Left renal cortex interstitium (tissue), 4 donors: ENCODE data around the gene LRRC37A. TPM values are rescaled to one million over a fixed set of nuclear protein-coding genes. Genes with fewer than 3 reads are reported as not detected.
A peak's percentile ranks its signal among the peaks of the same experiment; 100 is the strongest.
"Not testable (repeated sequence)": the region's sequence is repeated elsewhere in the genome, so short reads cannot be mapped to it uniquely, and the experiment has no call there.

Experiments
- DNase-seq, 4 donors: peaks; one replicate each; pipeline ENCODE4 v3.0.0-alpha.2; 2013; ENCODE audit warnings: low read depth in 4 of 4, low spot score in 2 of 4, missing footprints in 1 of 4
- polyA plus RNA-seq, 4 donors: library from polyadenylated mRNA; unstranded; fragments of 120-200 nt; gene quantifications; one replicate each; pipeline ENCODE4 v1.2.1, GENCODE V29; 2013; ENCODE audit not compliant: insufficient read length in 4 of 4

The LRRC37A gene
- polyA plus RNA-seq, 4 donors: 2.0 to 7.8 (median 4.4) TPM

DNA sequence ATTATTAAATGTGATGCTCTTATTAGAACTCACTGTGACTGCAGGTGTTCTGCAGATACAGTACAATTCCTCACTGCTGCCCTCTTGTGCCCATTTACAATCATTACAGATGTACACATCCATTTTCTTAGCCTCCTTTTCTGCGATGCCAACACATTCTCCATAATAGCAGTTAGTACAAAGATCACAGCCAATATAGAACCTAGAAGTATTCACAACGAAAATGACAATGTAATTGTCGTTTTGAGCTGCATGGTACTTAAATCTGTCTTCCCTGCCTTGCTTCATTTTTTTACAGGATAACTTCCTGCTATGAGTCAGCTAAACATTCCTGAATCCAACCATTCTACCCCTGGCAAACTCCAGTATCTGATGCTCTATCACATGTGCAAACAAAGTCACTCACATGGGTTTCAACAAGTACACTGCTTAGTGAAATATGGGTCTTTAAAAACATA lies 8.1 kb upstream of the LRRC37A start:
- DNase-seq: peak in 2 of 4 donors; percentile 15 to 43

DNA sequence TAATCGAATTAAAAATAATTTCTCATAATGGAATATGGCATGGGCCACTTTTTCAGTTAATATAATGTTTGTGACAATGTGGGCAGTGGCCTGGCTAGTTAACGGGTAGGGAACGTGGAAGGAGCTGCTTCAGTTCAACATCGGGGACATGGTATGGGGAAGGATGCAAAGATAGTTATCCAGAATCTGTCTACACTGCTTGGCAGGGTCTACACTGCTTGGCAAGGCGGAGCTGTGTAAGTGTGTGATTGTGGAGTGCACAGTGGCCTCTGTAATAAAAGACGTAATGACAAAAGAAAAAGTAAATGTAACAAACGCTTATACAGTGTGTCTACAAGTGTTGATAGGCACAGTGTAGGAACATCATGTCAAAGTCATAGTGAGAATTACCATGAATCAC lies 7.3 kb upstream of the LRRC37A start:
- not testable (repeated sequence) for DNase-seq

DNA sequence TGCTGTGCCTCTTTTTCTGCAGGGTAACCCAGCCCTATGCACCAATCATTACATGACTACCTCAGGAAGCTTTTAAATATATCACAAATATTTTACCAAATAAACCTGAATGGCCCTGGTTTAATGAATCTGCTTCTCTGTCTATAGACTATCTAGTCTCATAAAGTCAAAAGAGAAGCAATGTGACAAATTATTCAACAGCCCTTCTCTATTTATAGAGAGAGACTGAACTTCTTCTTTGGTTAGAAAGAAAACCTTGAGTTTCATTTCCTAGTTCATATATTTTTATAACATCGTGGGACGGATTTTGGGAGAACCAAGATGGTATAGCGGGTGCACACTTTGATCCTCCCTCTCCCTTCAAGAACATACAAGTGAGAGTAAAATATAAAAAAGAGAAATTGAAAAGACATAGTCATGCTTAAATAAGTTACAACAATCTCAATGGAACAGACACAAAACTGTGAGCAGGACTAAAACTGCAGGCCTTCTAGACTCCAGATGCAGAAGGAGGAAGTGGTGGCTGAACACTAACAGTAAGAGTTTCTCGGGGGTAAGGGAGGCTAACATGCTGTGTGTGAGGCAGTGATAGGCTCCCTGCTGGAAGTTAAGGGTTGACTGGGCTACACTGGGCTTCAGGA lies 3.9 kb upstream of the LRRC37A start:
- not testable (repeated sequence) for DNase-seq

DNA sequence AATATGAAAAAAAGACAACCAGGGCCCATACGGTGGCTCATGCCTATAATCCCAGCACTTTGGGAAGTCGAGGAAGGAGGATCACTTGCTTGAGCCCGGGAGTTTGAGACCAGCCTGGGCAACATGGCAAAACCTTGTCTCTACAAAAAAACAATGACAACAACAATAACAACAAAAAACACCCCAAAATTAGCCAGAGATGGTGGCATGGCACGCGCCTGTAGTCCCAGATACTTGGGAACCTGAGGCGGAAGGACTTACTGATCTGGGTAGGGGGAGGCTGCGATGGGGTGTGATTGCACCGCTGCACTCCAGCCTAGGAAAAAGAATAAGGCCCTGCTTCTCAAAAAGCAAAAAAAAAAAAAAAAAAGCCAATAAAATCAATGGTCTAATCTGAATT lies 3.3 kb upstream of the LRRC37A start:
- not testable (repeated sequence) for DNase-seq

DNA sequence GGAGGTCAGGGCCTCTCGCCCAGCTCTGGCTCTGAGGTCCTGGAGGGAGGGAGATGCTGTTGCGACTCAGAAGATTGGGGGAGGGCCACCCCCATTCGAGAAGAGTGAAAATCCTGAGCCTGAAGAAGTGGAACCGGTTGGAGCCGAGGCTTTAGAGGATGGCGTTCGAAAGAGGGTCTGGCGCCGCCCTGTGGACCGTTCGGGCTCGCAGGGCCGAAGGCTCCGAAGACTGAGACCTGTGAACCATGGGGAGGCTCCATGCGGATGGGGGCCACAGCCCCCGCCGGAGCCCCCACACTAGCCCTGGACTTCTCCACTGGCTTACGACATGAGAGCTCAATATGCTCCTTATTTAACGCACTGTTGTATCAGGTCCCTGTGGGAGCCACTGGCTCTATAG lies 46.3 kb downstream of the LRRC37A start:
- DNase-seq: not testable (repeated sequence)

DNA sequence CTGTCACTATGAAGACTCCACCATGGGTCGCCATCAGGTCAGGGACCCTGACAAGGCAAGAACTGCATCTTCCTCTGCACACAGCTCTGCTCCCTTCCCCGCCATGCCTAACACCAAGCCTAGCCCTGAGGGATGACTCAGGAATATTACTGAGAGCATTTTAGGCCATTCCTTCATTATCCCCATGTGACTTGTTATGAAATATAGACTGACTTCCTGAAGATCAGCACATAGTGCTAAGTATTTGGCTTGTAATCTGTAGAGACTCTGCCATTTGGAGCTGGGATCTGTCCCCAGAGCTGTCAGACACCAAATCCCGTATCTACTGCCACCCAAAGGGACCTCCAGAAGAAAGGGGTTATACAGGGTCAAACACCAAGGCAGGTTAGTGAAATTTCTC lies 47.2 kb downstream of the LRRC37A start:
- DNase-seq: not testable (repeated sequence)

DNA sequence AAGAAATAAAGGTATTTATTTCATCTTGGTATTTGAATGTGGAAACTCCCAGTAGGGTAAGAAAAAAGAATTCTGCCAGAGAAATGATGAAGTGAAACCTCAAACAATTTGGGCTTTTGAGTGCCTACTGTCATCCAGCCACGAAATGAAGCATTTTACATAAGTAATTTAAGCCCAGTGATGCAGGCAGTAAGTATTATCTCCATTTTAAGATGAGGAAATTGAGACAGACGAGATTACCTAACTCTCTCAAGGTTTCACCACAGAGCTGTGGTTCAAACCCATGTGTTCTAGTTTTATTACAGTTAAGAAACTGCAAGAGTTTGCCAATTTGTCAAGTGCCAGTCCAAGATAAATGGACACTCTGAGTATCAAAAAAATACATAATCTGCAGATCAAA lies 53.4 kb downstream of the LRRC37A start:
- not testable (repeated sequence) for DNase-seq

DNA sequence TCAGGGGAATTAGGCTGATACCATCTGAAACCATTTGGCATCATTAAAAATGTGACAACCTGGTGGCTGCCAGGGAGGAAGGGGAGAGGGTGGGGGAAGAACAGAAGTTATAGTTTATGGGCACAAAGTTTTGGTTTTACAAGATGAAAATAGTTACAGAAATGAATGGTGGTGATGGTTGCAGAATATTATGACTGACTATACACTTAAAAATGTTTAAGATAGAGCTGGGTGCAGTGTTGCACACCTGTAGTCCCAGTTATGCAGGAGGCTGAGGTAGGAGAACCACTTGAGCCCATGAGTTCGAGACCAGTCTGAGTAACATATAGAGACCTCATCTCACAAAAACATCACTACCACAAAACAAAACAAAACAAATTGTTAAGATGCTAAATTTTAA lies 54.1 kb downstream of the LRRC37A start:
- DNase-seq: not testable (repeated sequence)

DNA sequence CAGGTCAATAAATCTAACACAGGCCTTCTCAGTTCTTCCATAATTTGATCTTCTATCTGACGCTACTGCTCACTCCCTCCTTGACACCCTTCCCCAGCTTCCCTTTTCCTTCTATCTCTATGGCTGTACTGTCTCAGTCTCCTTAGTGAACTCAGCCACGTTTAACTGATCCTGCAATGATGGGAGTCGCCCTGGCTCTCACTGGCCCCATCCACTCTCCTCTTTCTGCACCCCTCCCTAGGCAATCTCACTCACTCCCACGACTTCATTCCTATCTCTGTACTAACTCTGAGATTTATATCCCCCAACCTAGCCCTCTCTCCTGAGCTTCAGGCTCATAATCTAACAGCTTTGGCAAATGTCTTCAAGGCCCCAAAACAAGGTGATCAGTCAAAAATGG lies 58.9 kb downstream of the LRRC37A start:
- not testable (repeated sequence) for DNase-seq

DNA sequence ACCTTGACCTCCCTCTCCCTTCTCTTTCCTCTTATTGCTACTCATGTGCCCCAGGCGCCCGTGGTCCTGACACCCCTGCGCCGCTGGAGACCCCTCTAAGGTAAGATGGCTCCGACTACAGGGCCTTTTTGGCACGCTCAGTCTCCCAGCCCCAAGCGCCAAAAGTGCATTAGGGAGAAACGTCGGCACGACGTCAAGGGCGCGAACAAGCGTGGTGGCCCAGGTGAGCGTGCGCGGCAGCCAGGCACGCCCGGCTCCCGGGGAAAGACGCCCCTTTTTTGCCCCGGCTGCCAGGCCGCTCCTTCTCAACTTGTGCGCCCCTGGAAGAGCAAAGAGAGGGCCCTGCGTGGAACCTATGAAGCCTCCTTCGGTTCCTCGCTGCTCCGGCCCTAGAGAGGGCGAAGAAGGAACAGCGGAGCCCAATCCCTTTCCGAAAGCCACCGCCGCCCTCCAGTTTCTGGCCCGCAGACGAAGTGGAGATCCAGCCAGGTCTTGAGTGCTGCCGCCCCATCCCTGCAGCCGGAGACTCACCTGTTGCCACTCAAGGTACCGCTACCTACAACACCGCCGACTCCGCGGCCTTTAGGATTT lies 66.3 kb downstream of the LRRC37A start:
- not testable (repeated sequence) for DNase-seq

DNA sequence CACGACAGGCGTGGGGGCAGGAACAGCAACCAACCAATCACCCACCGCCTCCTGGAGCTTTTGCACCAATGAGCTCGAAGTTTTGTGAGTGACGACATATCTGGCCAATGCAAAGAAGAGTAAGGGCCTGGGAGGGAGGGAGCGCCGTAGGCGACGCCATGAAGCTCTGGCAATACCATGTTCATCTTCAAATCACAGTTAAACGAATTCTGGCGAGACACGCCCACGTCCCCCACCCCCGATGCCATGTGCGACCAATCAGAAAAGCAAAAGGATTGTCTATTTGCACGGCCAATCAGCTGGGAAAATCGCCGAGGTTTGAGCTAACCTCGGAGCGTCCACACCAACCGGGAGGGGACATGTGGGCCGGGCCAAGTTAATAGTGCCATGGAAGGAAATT lies 66.8 kb downstream of the LRRC37A start, which contains the start of gene ARL17B:
Gene ARL17B (minus strand): TSS at position 12 of the 400 bp plus-strand sequence. CDS start 3,369 bp downstream, outside the sequence.
- DNase-seq: not testable (repeated sequence)

DNA sequence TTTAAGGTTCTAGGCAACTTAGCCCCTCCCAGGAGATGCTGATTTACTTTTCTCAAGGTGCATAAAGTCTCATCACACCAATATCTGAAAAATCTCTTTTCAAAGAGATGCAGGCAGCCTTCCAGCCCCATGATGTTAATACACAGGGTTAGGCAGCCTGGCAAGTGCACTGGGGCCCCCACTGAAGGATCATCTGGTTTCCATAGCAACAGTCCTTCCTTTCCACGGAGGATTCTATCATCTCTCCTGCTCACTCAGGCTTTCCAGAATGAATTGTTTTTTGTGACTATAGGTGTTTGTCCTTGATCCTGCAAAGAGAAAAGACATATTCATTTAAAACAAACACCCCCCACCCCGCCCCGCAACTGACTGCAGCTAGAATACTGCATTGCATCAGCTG lies 72.6 kb downstream of the LRRC37A start:
- DNase-seq: not testable (repeated sequence)

DNA sequence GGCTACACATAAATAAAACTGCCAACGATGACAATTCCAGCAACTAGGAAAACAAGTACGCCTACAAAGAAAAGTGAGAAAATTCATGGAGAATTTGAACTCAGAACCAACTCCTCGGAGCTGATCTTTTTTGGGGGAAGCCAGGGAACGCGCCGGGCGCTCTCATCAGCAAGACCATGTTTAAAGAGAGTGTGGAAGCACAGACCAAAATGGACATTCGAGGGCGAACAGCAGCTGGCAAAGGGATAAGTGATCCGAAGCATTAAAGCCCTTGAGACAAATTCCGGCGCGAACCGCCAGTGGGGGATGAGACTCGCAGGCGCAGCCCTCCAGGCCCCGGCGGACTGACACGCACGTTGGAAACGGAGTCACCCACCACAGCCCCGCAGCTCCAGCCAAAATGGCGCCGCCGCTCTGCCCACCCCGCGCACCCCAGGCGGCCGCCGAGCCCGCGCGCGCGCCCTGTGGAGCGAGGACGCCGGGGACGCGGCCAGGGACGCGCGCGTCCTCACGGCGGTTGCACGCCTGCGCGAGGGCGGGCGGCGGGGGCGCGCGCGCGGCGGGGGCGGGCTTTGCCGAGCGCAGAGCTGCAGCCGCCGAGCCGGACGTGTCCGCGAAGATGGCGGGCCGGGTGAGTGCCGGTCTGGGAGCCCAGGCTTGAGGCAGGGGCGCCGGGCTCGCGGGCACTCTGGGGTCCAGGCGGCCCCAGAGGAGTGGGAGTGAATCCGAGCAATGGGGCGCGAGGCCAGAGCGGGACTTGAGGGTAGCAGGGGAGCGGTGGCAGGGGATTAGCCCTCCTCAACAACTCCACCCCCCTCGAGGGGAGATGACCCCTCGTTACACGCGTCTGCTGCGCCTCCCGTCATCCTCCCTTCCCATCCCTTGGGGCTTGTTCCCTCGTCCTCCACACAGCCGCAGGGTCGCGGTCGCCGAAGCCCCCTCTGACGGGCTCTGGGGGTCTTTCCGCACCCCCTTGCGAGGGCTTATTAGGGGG lies 77.6 kb downstream of the LRRC37A start:
- not testable (repeated sequence) for DNase-seq

DNA sequence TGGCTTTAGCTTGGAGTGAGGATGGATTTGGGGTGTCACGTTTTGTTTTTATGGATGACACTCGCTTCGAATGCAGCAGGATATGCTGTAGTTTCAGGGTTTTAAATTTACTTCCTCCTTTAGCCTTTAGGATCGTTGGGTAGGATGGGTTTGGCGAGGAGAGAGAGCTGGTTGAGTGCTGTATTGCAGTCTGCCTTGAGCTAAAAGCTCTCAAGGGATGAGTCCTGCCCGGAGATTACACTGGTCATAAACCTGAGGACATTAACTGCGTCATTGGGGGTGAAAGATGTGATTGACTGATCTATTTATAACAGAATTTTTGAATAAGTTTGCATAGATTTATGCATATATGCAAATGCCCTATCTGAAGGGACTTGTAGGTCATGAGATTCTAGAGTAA lies 78.5 kb downstream of the LRRC37A start:
- not testable (repeated sequence) for DNase-seq

DNA sequence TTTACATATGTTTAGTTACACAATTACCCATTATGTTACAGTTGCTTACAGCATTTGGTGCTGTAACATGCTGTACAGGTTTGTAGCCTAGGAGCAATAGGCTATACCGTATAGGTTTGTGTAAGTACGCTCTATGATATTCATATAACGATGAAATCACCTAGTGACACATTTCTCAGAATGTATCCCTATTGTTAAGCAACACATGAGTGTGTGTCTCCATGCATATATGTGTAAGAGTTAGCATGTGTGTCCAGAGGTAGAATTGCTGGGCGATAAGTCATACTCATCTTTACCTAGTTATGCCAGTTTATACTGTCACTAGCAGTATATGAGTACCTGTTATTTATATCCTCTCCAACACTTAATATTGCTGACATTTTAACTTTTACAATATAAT lies 88.2 kb downstream of the LRRC37A start:
- DNase-seq: not testable (repeated sequence)

DNA sequence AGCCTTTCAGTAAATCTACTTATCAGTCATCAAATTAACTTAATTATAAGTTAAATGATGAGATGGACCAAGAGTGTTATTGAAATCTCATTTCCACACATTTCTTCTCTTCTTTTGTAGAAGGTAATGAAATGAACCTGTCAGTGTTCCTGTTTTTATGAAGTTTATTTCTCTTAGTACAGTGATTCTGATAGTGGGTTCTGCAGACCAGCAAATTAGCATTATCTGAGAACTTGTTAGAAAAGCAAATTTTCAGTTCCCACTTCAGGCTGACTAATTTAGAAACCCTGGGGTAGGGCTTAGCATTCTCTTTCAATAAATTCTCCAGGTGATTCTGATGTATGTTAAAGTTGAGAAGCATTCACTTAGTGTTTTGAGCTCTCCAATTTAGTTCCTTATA lies 90.6 kb downstream of the LRRC37A start:
- DNase-seq: not testable (repeated sequence)

Other genes starting within 250 kb of the LRRC37A start
- gene KANSL1, start 101.7 kb upstream of the LRRC37A start, polyA plus RNA-seq: 100 to 1,000 TPM in 1 of 4 donors, 10 to 100 TPM in 3; 50.6 to 111 (median 63.5) TPM
- gene ARL17B, start 66.6 kb downstream of the LRRC37A start, polyA plus RNA-seq: 10 to 100 TPM; 10.3 to 22.6 (median 17.2) TPM
- gene LRRC37A2, start 217.3 kb downstream of the LRRC37A start, polyA plus RNA-seq: 10 to 100 TPM; 17.5 to 68.0 (median 40.8) TPM